Ascending aorta (tissue), 2 donors: ENCODE measurements around the gene MYH13. TPM values are rescaled to one million over a fixed set of nuclear protein-coding genes. Genes with fewer than 3 reads are reported as not detected.

Experiments used
- DNase-seq, 2 donors: peaks; one replicate each; pipeline ENCODE4 v3.0.0-alpha.2; 2019; ENCODE audit warnings: low spot score in 2 of 2
- H3K27ac ChIP-seq, 2 donors: fragments of 200-600 bp; sonication (generic); one replicate each; pipeline ENCODE4 v1.5.1; 2016 to 2017; ENCODE audit warnings: mild to moderate bottlenecking in 1 of 2
- H3K27me3 ChIP-seq: fragments of 200-600 bp; sonication (generic); one replicate; pipeline ENCODE4 v1.5.1; 2017
- H3K36me3 ChIP-seq, 2 donors: fragments of 200-600 bp; sonication (generic); one replicate each; pipeline ENCODE4 v1.5.1; 2016
- H3K4me1 ChIP-seq, 2 donors: fragments of 200-600 bp; sonication (generic); one replicate each; pipeline ENCODE4 v1.5.1; 2016 to 2017; ENCODE audit warnings: mild to moderate bottlenecking in 1 of 2
- H3K4me3 ChIP-seq, 2 donors: fragments of 200-600 bp; sonication (generic); one replicate each; pipeline ENCODE4 v1.5.1; 2016 to 2017; ENCODE audit warnings: mild to moderate bottlenecking in 1 of 2
- H3K9me3 ChIP-seq, 2 donors: fragments of 200-600 bp; sonication (generic); one replicate each; pipeline ENCODE4 v1.5.1; 2016
- intact Hi-C: fragments of 100-400 bp; cut with DNase I; formaldehyde crosslinking; loops from one replicate; pipeline ENCODE4 v1.15.1; 2023
- total RNA-seq: library from RNA; depleted of rRNA; stranded (reverse); fragments of >200 nt; gene quantifications from one replicate; pipeline ENCODE4 v1.1.0, GENCODE V29; 2016
- TF ChIP-seq, protein P1 (sequence below), 3 experiments: fragments of 200-600 bp in 2 of 3; fragments of 450-650 bp in 1 of 3; sonication (generic) in 2 of 3; IDR thresholded peaks; one replicate each; pipeline ENCODE4 v1.5.1; 2016 to 2019; ENCODE audit warnings: antibody characterized with exemption in 3 of 3, mild to moderate bottlenecking in 1 of 3, moderate library complexity in 1 of 3

Gene MYH13
- total RNA-seq, 1 donor from 2014 or later = not detected

- Histone ChIP-seq H3K9me3 (no peaks in the 10 kb centered on the region), H3K27ac (no peak overlapping the region), H3K36me3 (no peaks in the 10 kb centered on the region), H3K4me1 (no peaks in the 10 kb centered on the region), H3K4me3 (no peak overlapping the region), H3K27me3 (no peaks in the 10 kb centered on the region)
- intact Hi-C loops = no loop called here
- DNase-seq = no peak
- TF ChIP-seq, protein P1, sequence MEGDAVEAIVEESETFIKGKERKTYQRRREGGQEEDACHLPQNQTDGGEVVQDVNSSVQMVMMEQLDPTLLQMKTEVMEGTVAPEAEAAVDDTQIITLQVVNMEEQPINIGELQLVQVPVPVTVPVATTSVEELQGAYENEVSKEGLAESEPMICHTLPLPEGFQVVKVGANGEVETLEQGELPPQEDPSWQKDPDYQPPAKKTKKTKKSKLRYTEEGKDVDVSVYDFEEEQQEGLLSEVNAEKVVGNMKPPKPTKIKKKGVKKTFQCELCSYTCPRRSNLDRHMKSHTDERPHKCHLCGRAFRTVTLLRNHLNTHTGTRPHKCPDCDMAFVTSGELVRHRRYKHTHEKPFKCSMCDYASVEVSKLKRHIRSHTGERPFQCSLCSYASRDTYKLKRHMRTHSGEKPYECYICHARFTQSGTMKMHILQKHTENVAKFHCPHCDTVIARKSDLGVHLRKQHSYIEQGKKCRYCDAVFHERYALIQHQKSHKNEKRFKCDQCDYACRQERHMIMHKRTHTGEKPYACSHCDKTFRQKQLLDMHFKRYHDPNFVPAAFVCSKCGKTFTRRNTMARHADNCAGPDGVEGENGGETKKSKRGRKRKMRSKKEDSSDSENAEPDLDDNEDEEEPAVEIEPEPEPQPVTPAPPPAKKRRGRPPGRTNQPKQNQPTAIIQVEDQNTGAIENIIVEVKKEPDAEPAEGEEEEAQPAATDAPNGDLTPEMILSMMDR (IDR thresholded peaks at IDR 0.05) = no peak
Observed at GRCh38 chr17:10290041-10290440, 82.8 kb downstream of the MYH13 start.

DNA sequence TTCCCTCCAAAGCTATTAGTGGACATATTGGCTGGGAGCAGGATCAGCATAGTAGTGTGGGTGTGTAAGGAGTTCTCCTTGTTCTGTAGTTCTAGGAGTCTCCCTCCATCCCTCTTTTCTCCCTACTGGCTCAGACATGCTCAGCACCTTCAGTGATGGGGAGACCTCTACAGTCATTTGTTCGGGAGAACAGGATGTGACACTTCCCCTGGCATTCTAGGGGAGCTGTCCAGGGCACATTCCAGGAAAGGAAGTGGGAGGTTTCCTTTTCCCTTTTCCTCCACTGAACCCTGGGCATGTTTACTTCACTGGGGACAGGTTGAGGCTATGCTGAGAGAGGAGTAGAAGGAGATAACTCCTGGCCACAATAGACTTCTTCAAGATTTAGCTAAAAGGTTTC lies 86.5 kb downstream of the MYH13 start:
- Histone ChIP-seq H3K4me1 (no peaks in the 10 kb centered on the region), H3K4me3 (no peak overlapping the region), H3K27ac (no peak overlapping the region), H3K36me3 (no peaks in the 10 kb centered on the region), H3K9me3 (no peaks in the 10 kb centered on the region), H3K27me3 (no peaks in the 10 kb centered on the region)
- intact Hi-C loops = no loop called here
- TF ChIP-seq, protein P1 (IDR thresholded peaks at IDR 0.05) = no peak
- no peak for DNase-seq

- DNase-seq = no peak
- Histone ChIP-seq H3K9me3 (no peaks in the 10 kb centered on the region), H3K36me3 (no peaks in the 10 kb centered on the region), H3K4me3 (no peak overlapping the region), H3K4me1 (no peaks in the 10 kb centered on the region), H3K27ac (no peak overlapping the region), H3K27me3 (no peaks in the 10 kb centered on the region)
- TF ChIP-seq, protein P1 (IDR thresholded peaks at IDR 0.05) = no peak
- intact Hi-C loops = no loop called here
Observed at GRCh38 chr17:10285896-10286295, 86.9 kb downstream of the MYH13 start.

DNA sequence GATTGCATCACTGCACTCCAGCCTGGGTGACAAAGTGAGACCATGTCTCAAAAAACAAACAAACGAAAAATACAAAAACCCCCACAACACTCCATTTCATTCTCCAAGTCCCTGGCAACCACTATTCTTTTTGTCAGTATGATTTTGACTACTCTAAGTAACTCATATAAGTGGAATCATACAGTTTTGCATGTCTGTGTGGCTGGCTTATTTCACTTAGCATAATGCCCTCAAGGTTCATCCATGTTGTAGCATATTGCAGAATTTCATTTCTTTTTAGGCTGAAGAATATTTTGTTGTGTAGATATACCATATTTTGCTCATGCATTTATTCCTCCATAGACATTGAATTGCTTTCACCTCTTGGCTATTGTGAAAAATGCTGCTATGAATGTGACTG lies 92.7 kb downstream of the MYH13 start:
- no peaks in the 10 kb centered on the region for H3K9me3 ChIP-seq
- no peaks in the 10 kb centered on the region for H3K4me1 ChIP-seq
- H3K4me3 ChIP-seq = no peak overlapping the region
- no peaks in the 10 kb centered on the region for H3K27me3 ChIP-seq
- TF ChIP-seq, protein P1 (IDR thresholded peaks at IDR 0.05) = no peak
- DNase-seq = no peak
- H3K27ac ChIP-seq = no peak overlapping the region
- intact Hi-C loops = no loop called here
- H3K36me3 ChIP-seq = no peaks in the 10 kb centered on the region

GRCh38 chr17:10278218-10278617 lies 94.6 kb downstream of the MYH13 start:
- DNase-seq = no peak
- no peaks in the 10 kb centered on the region for H3K9me3 ChIP-seq
- H3K27me3 ChIP-seq = no peaks in the 10 kb centered on the region
- TF ChIP-seq, protein P1 (IDR thresholded peaks at IDR 0.05) = no peak
- no peaks in the 10 kb centered on the region for H3K4me1 ChIP-seq
- H3K27ac ChIP-seq = no peak overlapping the region
- H3K4me3 ChIP-seq = no peak overlapping the region
- H3K36me3 ChIP-seq = no peaks in the 10 kb centered on the region
- intact Hi-C loops = no loop called here

GRCh38 chr17:10276436-10276835 lies 96.4 kb downstream of the MYH13 start:
- H3K36me3 ChIP-seq = no peaks in the 10 kb centered on the region
- no peaks in the 10 kb centered on the region for H3K27me3 ChIP-seq
- H3K4me1 ChIP-seq = no peaks in the 10 kb centered on the region
- TF ChIP-seq, protein P1 (IDR thresholded peaks at IDR 0.05) = no peak
- intact Hi-C loops = no loop called here
- H3K27ac ChIP-seq = no peak overlapping the region
- no peaks in the 10 kb centered on the region for H3K9me3 ChIP-seq
- H3K4me3 ChIP-seq = no peak overlapping the region
- DNase-seq = no peak
